Ectodermal cell (in vitro differentiated cells): Measurements from ENCODE around the gene ACBD7.

Experiments used
- H3K27ac ChIP-seq: 2 replicates; pipeline ENCODE4 v1.7.0; 2013; ENCODE audit warnings: mild to moderate bottlenecking, low read depth, low read length; ENCODE audit not compliant: insufficient read depth, poor library complexity, severe bottlenecking
- H3K27me3 ChIP-seq: 2 replicates; pipeline ENCODE4 v1.7.0; 2013; ENCODE audit warnings: mild to moderate bottlenecking, low read length; ENCODE audit not compliant: insufficient read depth, control insufficient read depth, poor library complexity, severe bottlenecking
- H3K36me3 ChIP-seq: one replicate; pipeline ENCODE4 v1.7.0; 2013; ENCODE audit warnings: low read length; ENCODE audit not compliant: control insufficient read depth, insufficient read depth
- H3K4me1 ChIP-seq: one replicate; pipeline ENCODE4 v1.7.0; 2013; ENCODE audit warnings: low read length; ENCODE audit not compliant: control insufficient read depth, insufficient read depth
- H3K4me3 ChIP-seq: 2 replicates; pipeline ENCODE4 v1.7.0; 2013; ENCODE audit warnings: low read depth, low read length, control low read depth; ENCODE audit not compliant: insufficient read depth
- H3K9me3 ChIP-seq: 2 replicates; pipeline ENCODE4 v1.7.0; 2013; ENCODE audit warnings: mild to moderate bottlenecking, low read length, moderate library complexity; ENCODE audit not compliant: control insufficient read depth
- WGBS, 2 experiments: methylation state at CpG; one replicate each; pipeline ENCODE4 v1.1.7; 2013; ENCODE audit warnings: missing lambda C conversion rate in 2 of 2; 5-methylcytosine and 5-hydroxymethylcytosine counted together

ACBD7 gene

GRCh38 chr10:15059914-15060313, 28.7 kb downstream of the ACBD7 start:
- Histone ChIP-seq H3K36me3 (no peaks in the 10 kb centered on the region), H3K4me3 (no peak overlapping the region), H3K4me1 (no peaks in the 10 kb centered on the region), H3K27me3 (no peaks in the 10 kb centered on the region), H3K9me3 (no peaks in the 10 kb centered on the region), H3K27ac (no peak overlapping the region)
- WGBS, 2 experiments = 93 to 97% methylated on average over 4 of the region's 4 CpGs

GRCh38 chr10:15058689-15059088, 29.9 kb downstream of the ACBD7 start:
- Histone ChIP-seq H3K4me3 (no peak overlapping the region), H3K27ac (no peak overlapping the region), H3K36me3 (no peaks in the 10 kb centered on the region), H3K4me1 (no peaks in the 10 kb centered on the region), H3K9me3 (no peaks in the 10 kb centered on the region), H3K27me3 (no peaks in the 10 kb centered on the region)
- 82 to 89% methylated on average over 1 of the region's 1 CpG for WGBS, 2 experiments

- H3K4me1 ChIP-seq = no peaks in the 10 kb centered on the region
- no peak overlapping the region for H3K27ac ChIP-seq
- H3K4me3 ChIP-seq = no peak overlapping the region
- no peaks in the 10 kb centered on the region for H3K9me3 ChIP-seq
- H3K27me3 ChIP-seq = no peaks in the 10 kb centered on the region
- 91 to 100% methylated on average over 3 of the region's 3 CpGs for WGBS, 2 experiments
- H3K36me3 ChIP-seq = no peaks in the 10 kb centered on the region
Measured at GRCh38 chr10:15053061-15053460, 35.5 kb downstream of the ACBD7 start.

- Histone ChIP-seq H3K9me3 (no peaks in the 10 kb centered on the region), H3K4me1 (no peaks in the 10 kb centered on the region), H3K36me3 (no peaks in the 10 kb centered on the region), H3K27me3 (no peaks in the 10 kb centered on the region), H3K4me3 (no peak overlapping the region), H3K27ac (no peak overlapping the region)
- WGBS, 2 experiments = 86 to 95% methylated on average over 7 of the region's 7 CpGs
Measured at GRCh38 chr10:15052121-15052520, 36.5 kb downstream of the ACBD7 start.

- Histone ChIP-seq H3K27me3 (no peaks in the 10 kb centered on the region), H3K9me3 (no peaks in the 10 kb centered on the region), H3K4me1 (no peaks in the 10 kb centered on the region), H3K4me3 (no peak overlapping the region), H3K36me3 (no peaks in the 10 kb centered on the region), H3K27ac (no peak overlapping the region)
Measured at GRCh38 chr10:15049533-15049932, 39.0 kb downstream of the ACBD7 start.

GRCh38 chr10:15046626-15047025, 42.0 kb downstream of the ACBD7 start:
- Histone ChIP-seq H3K4me1 (no peaks in the 10 kb centered on the region), H3K9me3 (no peaks in the 10 kb centered on the region), H3K36me3 (no peaks in the 10 kb centered on the region), H3K27me3 (no peaks in the 10 kb centered on the region), H3K4me3 (no peak overlapping the region), H3K27ac (no peak overlapping the region)
- 90 to 96% methylated on average over 5 of the region's 5 CpGs for WGBS, 2 experiments

- Histone ChIP-seq H3K27me3 (no peaks in the 10 kb centered on the region), H3K4me3 (no peak overlapping the region), H3K36me3 (no peaks in the 10 kb centered on the region), H3K9me3 (no peaks in the 10 kb centered on the region), H3K4me1 (no peaks in the 10 kb centered on the region), H3K27ac (no peak overlapping the region)
- 69 to 71% methylated on average over 1 of the region's 1 CpG for WGBS, 2 experiments
Measured at GRCh38 chr10:15045380-15045779, 43.2 kb downstream of the ACBD7 start.

- Histone ChIP-seq H3K27me3 (no peaks in the 10 kb centered on the region), H3K4me1 (no peaks in the 10 kb centered on the region), H3K36me3 (no peaks in the 10 kb centered on the region), H3K9me3 (no peaks in the 10 kb centered on the region), H3K4me3 (no peak within 1 kb of the TSS), H3K27ac (no peak within 1 kb of the TSS)
- WGBS, 2 experiments = 85 to 89% methylated on average over 1 of the region's 1 CpG
Measured at GRCh38 chr10:15043674-15044073, 44.9 kb downstream of the ACBD7 start, which contains the start of gene OLAH. Gene OLAH (plus strand): TSS chr10:15043943. CDS start chr10:15047289, 3,346 bp downstream.

GRCh38 chr10:15038416-15038815, 50.2 kb downstream of the ACBD7 start:
- no peaks in the 10 kb centered on the region for H3K36me3 ChIP-seq
- no peak overlapping the region for H3K4me3 ChIP-seq
- no peaks in the 10 kb centered on the region for H3K9me3 ChIP-seq
- H3K27me3 ChIP-seq = no peaks in the 10 kb centered on the region
- no peaks in the 10 kb centered on the region for H3K4me1 ChIP-seq
- WGBS, 2 experiments = 94 to 95% methylated on average over 10 of the region's 10 CpGs
- no peak overlapping the region for H3K27ac ChIP-seq

- 89 to 92% methylated on average over 4 of the region's 4 CpGs for WGBS, 2 experiments
- Histone ChIP-seq H3K9me3 (no peaks in the 10 kb centered on the region), H3K4me3 (no peak overlapping the region), H3K4me1 (no peaks in the 10 kb centered on the region), H3K27me3 (no peaks in the 10 kb centered on the region), H3K36me3 (no peaks in the 10 kb centered on the region), H3K27ac (no peak overlapping the region)
Measured at GRCh38 chr10:15037691-15038090, 50.9 kb downstream of the ACBD7 start.
